CD4-positive, alpha-beta T cell treated with Interleukin-6 for 4 hours (primary cell): ENCODE data around the gene CLCN2.
"Not testable (repeated sequence)": the region's sequence is repeated elsewhere in the genome, so short reads cannot be mapped to it uniquely, and the experiment has no call there.

Experiments
- DNase-seq: peaks from one replicate; pipeline ENCODE4 v3.0.0-alpha.2; 2020; ENCODE audit warnings: mixed read lengths

The CLCN2 gene

DNA sequence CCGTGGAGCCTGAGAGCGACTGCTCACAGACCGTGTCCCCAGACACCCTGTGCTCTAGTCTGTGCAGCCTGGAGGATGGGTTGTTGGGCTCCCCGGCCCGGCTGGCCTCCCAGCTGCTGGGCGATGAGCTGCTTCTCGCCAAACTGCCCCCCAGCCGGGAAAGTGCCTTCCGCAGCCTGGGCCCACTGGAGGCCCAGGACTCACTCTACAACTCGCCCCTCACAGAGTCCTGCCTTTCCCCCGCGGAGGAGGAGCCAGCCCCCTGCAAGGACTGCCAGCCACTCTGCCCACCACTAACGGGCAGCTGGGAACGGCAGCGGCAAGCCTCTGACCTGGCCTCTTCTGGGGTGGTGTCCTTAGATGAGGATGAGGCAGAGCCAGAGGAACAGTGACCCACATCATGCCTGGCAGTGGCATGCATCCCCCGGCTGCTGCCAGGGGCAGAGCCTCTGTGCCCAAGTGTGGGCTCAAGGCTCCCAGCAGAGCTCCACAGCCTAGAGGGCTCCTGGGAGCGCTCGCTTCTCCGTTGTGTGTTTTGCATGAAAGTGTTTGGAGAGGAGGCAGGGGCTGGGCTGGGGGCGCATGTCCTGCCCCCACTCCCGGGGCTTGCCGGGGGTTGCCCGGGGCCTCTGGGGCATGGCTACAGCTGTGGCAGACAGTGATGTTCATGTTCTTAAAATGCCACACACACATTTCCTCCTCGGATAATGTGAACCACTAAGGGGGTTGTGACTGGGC is 16.7 kb downstream of the CLCN2 start:
- no peak for DNase-seq

DNA sequence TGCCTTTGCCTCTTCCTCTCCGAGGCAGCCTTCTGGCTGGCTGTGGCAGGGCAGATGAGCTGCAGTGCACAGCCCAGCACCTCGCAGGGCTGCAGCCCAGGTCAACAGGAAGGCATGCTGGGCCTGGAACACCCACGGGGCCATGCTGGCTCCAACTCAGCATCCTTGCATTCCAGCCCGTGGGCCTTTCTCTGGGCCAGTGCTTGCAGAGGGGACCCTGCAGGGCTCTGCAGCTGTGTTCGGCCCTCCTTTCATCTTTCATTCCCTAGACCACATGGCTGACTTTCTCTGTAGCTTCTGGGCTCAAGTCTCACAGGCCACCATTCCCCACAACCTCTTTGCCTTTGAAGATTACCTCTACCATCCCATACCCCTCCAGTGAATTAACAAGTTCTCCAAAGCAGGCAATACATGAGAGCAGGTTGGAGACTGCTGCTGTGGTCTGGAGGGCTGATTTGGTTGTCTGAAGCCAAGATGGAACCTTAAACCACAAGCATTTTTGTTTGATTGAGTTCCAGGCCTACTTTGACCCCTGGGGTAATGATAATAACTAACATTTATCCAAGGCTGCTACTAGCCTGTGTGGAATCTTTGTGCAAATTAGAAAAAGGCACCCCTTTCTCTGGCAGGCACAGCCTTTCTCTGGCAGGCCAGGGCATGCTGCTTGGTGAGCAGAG is 18.1 kb downstream of the CLCN2 start:
- no peak for DNase-seq

DNA sequence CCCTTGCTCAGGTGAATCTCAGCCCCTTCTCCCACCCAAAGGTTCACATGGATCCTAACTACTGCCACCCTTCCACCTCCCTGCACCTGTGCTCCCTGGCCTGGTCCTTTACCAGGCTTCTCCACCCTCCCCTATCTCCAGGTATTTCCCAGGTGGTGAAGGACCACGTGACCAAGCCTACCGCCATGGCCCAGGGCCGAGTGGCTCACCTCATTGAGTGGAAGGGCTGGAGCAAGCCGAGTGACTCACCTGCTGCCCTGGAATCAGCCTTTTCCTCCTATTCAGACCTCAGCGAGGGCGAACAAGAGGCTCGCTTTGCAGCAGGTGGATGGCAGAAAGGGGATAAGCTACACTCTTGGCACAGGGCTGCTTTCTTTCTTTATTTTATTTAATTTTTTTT is 19.5 kb downstream of the CLCN2 start:
- no peak for DNase-seq

DNA sequence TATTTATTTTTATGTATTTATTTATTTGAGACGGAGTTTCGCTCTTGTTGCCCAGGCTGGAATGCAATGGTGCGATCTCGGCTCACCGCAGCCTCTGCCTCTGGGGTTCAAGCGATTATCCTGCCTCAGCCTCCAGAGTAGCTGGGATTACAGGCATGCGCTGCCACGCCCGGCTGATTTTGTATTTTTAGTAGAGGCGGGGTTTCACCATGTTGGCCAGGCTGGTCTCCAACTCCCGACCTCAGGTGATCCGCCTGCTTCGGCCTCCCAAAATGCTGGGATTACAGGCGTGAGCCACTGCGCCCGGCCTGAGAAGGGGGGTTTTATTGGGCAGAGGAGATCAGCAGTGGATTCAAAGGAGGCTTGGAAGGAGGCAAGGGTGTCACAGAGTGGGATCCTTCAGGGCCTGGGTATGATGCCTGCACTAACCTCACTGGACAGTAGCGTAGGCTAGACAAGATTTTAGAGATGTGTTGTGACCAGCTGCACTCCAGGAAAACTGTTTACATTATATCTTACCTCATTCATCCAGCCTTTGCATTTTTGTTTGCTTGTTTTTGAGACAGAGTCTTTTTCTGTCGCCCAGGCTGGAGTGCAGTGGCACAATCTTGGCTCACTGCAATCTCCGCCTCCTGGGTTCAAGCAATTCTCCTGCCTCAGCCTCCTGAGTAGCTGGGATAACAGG is 21.8 kb downstream of the CLCN2 start:
- not testable (repeated sequence) for DNase-seq

DNA sequence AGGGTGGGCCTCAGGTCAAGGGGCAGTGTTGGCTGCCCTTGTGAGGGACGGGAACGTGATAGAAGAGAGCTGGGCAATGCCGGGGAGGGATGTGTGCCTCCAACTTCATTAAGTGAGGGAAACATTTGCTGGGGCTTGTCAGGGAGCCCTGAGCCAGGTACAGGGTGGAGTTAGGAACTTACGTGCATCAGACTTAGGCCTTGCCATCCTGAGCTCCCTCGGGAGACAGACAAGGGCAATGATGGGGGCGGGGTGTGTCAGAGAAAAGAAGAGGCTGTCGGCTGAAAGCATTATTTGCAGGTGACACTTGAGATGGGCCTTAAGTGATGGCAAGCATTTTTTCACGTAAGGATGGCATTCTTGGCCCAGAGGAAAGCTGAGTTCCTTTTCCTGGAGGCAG is 22.4 kb downstream of the CLCN2 start:
- no peak for DNase-seq

DNA sequence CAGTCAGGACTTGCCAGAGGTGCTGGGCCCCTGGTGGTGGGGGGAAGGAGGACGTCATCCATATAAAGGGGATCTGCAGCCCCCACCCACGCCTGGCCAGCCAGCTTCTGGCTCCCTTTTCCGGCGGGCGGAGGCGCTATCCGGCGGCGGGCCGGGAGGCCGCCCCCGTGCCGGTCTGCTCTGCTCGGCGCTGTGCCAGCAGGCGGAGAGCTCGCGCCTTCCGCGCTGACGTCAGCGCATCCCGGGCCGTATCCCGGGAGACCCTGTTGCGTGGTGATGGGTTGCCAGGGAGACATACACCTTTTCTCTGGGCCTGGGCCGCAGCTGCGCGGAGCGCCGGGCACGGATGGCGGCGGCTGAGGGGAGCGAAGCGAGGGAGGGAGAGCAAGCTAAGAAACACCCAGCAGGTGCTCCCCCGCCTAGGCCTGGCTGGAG is 22.9 kb downstream of the CLCN2 start:
- no peak for DNase-seq

DNA sequence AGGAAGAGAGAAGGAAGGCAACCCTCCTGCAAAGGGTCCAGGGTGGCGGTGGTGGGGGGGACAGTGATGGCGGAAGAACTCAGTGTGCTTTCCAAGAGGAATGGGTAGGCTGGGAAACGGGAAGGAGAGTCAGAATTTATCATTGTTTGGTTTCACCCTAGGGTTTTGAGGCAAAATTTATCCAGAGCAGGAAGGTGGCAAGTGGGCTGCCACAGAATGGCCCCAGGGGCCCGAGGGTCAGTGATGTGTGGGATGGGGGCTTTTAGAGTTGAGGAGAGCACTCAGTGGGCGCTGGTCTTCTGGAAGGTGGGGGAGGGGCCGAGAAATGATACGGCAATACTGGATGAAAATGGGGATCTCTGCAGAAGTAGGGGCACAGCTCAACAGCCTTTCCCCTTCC is 23.4 kb downstream of the CLCN2 start:
- DNase-seq, result no peak

DNA sequence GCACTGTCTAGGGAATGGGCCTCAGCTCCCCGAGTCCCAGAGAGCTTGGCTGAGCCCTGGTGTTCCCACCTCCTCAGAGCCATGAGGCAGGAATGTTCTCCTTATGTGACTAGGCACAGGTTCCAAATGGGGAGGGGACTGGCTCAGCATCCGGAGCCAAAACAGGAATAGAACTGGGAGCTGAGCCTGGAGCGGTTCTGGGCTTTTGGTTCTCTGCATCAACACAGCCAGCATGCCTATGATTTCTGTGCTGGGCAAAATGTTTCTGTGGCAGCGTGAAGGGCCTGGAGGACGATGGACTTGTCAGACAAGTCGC is 24.0 kb downstream of the CLCN2 start, which contains the start of gene FAM131A:
Gene FAM131A (plus strand): TSS at position 202 of the 316 bp plus-strand sequence. CDS start 31 bp downstream, at position 233.
- no peak for DNase-seq

DNA sequence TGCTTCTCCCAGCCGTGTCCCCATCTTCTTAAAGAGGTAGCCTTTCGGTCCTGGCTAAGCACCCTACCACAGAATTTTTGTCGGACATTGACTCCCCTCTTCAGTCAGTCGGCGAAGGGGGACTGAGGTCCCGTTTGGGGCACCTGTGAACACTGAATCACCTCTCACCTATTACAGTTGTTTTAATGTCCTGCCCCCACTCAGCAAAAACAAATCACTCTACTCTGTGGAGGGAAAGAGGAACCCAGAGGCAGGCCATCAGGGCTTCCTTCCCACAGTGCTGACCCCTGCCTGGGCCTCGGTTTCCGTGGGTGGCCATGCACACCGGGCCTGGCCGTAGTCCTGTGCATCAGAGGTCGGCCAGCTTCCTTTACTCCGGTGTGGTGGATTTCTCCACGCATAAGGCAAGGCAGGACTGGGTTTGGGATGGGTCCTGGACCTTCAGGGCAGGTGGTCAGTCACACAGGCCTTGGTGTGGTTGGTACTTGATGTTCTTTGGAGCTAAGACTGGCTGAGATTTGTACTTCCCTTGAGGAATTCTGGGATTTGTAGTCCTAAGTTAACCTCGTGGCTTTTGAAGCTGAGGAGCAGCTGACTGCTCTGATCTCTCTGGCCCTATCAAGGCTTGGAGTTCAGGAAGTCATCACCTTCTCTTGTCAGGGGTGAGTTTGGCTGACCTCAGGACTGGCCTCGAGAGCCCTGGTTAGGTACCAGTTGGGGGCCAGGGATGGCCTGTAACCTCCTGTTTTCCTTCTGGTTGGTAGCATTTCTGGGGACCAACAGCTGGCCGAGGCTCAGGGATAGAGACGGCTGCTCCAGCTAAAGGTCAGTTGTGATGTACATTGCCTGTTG is 24.6 kb downstream of the CLCN2 start:
- DNase-seq, result no peak

DNA sequence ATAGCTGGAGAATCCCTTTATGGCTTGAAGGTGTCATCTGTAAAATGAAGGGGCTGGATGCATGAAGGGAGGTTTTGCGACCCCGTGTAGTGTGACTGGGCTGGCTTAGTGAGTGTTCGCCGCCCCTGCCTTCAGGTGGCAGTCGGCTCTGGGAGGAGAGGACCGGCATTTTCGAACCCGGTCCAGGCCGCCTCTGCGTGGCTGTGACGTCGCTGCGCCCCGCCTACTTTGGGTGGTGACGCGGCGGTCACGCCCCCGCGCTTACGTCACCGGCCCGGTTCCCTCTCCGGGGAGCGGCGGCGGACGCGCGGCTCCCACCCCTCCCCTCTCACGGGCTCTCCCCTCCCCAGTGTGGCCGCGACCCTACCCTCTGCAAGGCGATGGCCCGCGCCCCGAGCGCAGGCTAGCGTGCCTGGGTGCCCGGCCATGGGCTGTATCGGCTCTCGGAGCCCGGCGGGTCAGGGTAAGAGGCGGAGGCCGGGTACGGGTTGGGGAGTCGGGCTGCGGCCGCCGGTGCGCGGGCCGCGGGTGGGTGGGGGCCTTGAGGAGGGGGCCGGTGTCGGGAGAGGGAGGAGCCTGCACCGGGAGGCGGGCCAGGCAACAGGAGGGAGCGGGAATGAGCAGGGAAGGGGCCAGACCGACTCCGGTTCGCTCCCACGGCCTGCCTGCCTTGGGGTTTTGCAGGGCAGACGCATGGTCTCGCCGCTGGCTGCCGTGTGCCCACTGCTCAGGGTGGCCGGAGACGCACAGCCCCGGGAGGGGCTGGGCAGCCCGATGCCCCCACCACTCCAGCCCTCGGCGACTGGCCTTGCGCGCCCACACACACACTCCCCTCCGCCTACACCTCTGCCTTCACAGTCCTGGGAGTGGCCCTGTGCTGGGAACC is 25.5 kb downstream of the CLCN2 start:
- peak; percentile 88 for DNase-seq

DNA sequence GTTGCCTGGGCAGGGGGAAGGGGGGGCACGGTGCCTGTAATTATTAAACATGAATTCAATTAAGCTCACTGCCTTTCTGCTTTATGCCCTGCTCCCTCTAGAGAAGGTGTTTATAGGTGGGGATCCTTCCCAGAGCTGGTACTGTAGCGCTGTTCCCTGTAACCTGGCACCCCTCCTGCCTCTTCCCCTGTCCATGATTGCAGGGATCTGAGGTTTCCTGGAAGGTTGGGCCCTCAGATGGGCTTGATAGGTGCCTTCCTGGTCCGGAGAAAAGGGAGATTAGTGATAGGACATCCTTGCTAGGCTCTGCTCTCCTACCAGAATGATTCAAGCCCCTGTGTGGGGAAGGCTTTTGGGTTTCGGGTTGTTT is 26.1 kb downstream of the CLCN2 start:
- no peak for DNase-seq

DNA sequence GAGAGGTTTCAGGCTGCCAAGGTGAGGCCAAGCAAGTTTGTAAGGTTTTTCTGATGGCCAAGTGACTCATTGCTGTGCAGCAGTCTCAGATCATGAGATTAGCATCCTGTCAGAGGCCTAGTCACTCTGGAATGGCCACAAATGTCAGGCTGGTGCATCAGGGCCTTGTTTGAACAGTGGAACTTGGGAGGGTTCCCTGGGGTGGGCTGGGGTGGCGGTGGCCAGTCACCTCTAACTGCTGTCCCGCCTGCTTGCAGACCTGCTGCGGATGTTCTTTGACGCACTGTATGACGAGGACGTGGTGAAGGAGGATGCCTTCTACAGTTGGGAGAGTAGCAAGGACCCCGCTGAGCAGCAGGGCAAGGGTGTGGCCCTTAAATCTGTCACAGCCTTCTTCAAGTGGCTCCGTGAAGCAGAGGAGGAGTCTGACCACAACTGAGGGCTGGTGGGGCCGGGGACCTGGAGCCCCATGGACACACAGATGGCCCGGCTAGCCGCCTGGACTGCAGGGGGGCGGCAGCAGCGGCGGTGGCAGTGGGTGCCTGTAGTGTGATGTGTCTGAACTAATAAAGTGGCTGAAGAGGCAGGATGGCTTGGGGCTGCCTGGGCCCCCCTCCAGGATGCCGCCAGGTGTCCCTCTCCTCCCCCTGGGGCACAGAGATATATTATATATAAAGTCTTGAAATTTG is 26.8 kb downstream of the CLCN2 start:
- peak; percentile 39 for DNase-seq

DNA sequence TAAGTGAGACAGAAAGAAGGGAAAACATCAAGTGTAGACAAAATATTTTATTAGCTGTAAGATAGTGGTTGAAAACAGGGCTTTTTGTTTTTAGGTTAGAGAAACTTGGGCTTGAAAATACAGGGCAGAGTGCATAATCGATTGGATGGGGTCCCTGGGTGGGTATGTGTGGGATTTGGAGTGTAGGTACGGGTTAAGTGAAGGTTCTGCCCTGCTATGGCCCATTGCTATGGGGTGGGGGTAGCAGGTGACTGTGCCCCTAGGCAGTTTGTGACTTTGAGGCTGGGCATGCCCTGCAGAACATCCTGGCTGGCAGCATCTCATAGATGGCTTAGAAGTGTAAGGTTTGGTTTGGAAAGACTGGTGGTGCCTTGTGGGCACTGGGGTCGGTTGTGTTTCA is 27.7 kb downstream of the CLCN2 start:
- DNase-seq, result no peak

DNA sequence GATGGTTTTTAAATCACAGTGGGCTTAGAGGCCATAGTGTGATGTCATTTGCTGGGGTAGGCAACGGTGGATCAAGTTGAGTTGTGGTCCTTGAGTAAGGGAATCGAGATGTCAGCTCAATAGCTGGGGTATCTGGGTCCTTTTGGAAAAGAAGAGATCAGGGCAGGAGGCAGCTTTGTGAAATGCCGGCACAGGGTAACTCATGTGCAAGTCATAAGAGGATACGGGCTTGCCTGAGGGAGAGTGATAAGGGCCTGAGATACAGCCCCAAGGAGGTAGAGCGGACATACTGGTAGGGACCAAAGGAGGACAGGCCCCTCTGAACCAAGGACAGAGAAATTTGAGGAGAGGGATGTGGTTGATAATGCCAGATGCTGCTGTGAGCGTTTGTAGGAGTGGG is 28.2 kb downstream of the CLCN2 start:
- DNase-seq, result no peak

DNA sequence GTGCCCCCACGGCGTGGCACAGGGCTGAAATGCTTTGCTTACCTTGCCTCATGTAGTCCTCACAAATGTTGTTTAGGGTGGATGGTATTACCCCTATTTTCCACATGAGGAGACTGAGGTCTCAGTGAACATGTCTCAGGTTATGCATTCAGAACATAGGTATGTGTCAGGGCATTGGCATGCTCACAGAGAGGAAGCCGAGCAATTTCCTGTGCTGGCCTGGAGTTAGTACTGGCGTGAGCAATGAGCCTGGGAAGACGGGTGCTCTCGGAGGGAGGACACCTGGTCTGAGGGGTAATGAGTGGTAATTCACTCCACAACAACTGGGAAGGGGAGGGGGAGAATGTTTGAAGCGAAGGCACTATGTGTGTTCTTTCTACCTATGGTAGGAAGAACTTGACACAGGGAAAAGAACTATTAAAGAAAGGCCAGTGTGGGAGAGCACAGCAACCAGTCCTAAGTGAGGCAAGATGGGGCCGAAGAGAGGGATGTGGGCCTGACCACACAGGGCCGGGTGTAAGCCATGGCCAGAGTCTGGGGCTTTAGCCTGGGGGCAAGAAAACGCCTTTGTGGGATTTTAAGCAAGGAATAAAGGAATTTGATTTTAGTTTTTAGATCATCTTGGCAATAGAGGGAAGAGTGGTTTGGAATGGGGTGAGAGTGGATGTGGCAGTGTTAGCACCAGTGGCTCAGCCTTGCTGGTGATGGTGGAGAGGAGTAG is 28.9 kb downstream of the CLCN2 start:
- no peak for DNase-seq

DNA sequence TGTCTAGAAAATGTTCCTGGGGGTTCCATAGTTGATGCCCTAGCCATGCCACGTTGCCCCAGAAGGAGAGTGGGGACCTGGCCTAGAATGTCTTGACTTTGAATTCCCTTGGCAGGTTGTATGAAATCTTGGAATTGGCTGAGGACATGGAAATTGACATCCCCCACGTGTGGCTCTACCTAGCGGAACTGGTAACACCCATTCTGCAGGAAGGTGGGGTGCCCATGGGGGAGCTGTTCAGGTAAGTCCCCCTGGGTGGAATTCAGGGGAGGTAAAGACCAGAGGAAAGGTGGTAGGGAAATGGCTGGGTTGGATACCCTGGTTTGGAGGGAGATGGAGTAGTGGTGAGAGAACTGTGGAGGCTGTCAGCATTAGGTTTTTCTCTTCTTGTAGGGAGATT is 32.9 kb downstream of the CLCN2 start:
- DNase-seq, result no peak

DNA sequence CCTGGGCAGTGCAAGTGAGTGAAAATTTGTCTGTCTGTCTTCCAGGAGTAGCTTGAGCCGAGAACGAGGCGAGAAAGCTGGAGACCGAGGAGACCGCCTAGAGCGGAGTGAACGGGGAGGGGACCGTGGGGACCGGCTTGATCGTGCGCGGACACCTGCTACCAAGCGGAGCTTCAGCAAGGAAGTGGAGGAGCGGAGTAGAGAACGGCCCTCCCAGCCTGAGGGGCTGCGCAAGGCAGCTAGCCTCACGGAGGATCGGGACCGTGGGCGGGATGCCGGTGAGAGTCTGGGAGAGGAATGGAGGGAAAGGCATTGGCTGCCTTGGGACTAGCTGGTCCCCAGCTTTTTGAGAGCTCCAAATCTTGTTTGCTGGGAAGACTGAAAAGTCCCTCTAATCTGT is 34.2 kb downstream of the CLCN2 start:
- no peak for DNase-seq

DNA sequence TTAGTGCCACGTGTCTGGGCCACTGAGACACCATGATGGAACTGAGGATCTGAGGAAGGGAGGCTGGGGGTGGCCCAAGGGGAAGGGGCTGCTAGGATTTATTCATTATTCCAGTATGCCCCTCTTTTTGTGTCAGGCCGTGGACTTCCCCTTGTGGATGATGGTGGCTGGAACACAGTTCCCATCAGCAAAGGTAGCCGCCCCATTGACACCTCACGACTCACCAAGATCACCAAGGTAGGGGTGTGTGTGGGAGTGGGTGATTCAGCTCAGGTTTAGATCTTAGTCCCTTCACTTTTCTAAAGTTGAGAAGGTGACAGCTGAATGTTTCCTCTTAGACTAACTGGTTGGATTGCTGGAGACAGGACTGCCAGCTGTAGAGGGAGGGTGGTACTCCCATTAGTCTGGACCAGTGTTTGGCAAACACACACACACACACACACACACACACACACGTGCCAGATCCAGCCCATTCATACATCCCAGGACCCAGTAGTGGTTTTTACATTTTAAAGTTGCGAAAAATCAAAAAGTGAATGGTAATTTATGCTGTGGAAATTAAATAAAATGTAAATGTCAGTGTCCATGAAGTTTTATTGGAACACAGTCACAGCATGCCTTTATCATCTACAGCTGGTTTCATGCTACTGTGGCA is 35.6 kb downstream of the CLCN2 start:
- DNase-seq, result no peak

DNA sequence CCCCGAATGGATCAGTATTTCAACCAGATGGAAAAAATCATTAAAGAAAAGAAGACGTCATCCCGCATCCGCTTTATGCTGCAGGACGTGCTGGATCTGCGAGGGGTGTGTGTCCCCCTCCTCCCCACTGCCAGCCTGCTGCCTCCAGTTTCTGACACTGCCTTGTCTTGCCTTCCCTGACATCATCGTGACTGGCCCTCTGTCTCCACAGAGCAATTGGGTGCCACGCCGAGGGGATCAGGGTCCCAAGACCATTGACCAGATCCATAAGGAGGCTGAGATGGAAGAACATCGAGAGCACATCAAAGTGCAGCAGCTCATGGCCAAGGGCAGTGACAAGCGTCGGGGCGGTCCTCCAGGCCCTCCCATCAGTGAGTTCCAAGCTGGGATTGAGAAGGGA is 36.1 kb downstream of the CLCN2 start:
- no peak for DNase-seq

DNA sequence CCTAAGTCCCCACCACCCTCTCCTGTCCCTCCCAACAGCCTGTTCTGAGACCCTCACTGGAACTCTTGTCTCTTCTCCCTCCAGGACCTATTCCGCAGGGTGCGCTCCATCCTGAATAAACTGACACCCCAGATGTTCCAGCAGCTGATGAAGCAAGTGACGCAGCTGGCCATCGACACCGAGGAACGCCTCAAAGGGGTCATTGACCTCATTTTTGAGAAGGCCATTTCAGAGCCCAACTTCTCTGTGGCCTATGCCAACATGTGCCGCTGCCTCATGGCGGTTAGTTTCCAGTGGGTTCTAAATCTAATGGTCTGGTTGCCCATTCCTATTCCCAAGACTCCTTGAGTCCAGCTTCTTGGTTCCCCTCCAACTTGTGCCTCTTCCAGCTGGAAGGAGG is 37.7 kb downstream of the CLCN2 start:
- no peak for DNase-seq
